Spleen (tissue), 7 donors: ENCODE data around the gene SH2D4B.

Experiments used
- POLR2A ChIP-seq, 3 donors: fragments of 450-650 bp; IDR thresholded peaks; one replicate each; pipeline ENCODE4 v1.5.1; 2017; ENCODE audit warnings: antibody characterized with exemption in 3 of 3, mild to moderate bottlenecking in 1 of 3
- TF ChIP-seq, protein P1 (sequence below), 11 experiments: fragments of 200-600 bp in 7 of 11; fragments of 450-650 bp in 4 of 11; sonication (generic) in 4 of 11; IDR thresholded peaks in 8 of 11; conservative IDR thresholded peaks in 3 of 11; 1 replicate in 7 of 11; 2 replicates in 4 of 11; pipeline versions ENCODE4 v1.4.0 to v1.8.0; 2016 to 2021; ENCODE audit warnings: antibody characterized with exemption in 11 of 11, inconsistent platforms in 4 of 11, mild to moderate bottlenecking in 1 of 11
- donor health status: DM: no; HTN: no; CAD: no; lungs with moderate emphysema.
- donor health status: DM: no; HTN: no; CAD: no.
- donor health status: DM: no; HTN: no; CAD: no.

DNA sequence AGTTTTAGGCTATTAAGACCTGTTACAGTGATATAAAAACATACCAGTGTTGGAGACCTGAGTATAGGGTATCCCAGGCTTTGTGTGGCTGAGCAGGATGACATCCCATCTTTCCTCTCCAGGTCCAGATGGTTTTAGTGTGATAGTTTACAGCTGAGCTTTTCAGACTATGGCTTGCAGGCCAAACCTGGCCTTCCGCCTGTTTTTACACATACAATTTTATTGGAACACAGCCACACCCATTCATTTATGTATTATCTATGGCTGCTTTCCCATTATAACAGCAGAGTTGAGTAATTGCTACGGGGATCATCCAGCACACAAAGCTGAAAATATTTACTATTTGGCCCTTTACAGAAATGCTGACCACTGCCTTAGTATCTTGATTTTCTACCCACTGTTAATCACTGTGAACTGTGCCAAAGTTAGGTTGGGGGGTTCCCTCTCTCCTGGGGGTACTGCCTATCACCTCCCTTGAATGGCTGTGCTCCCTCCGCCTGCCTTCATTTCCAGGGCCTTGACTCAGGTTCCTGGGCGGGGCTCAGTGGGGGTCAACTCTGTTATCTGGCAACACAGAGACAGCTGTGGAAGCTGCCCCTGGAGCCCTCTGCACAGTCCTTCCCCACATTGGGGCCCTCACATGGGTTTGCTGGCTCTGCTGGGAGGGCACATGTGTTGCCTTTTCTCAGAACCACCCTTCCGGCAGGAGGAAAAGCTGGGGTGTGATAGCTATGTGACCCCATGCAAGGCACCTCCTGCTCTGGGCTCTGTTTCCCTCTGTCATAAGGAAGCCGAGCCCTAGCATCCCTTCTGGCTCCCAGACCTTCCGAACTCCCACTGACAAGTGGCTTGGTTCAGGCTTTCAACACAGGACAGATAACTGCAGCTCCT lies 40.3 kb upstream of the SH2D4B start:
- TF ChIP-seq POLR2A (IDR thresholded peaks at IDR 0.05): no peak
- TF ChIP-seq, protein P1, sequence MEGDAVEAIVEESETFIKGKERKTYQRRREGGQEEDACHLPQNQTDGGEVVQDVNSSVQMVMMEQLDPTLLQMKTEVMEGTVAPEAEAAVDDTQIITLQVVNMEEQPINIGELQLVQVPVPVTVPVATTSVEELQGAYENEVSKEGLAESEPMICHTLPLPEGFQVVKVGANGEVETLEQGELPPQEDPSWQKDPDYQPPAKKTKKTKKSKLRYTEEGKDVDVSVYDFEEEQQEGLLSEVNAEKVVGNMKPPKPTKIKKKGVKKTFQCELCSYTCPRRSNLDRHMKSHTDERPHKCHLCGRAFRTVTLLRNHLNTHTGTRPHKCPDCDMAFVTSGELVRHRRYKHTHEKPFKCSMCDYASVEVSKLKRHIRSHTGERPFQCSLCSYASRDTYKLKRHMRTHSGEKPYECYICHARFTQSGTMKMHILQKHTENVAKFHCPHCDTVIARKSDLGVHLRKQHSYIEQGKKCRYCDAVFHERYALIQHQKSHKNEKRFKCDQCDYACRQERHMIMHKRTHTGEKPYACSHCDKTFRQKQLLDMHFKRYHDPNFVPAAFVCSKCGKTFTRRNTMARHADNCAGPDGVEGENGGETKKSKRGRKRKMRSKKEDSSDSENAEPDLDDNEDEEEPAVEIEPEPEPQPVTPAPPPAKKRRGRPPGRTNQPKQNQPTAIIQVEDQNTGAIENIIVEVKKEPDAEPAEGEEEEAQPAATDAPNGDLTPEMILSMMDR (IDR thresholded peaks at IDR 0.05 in 8 of 11, conservative IDR thresholded peaks at IDR 0.05 in 3 of 11): no peak
